Measurements from ENCODE around the gene CDR2.

DNA sequence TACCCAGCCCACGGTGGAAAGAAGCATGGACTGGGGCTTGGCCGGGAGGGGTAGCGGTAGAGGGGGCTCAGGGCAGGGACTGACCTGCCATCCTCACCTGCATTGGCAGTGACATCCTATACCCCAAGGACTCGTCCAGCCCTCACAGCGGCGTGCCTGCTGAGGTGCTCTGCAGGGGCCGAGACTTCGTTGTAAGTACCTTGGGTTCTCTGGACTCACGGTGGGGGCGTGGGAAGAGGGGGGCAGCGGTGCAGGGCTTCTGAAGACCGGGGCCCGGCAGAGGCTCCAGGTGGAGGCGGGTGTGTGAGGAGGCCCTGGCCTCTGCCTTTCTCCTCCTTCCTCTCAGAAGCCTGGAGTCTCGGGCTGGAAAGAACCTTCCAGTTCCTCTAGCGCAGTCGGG, 51.7 kb downstream of the CDR2 start:
- TF ChIP-seq BHLHE40 (IDR thresholded peaks at IDR 0.05; ENCODE audit: borderline replicate concordance) (no peak), SP1 (IDR thresholded peaks at IDR 0.05) (no peak), LEF1 (IDR thresholded peaks at IDR 0.05; ENCODE audit: borderline replicate concordance) (no peak), PKNOX1 (IDR thresholded peaks at IDR 0.05) (no peak), FOXM1 (IDR thresholded peaks at IDR 0.05; ENCODE audit: borderline replicate concordance) (no peak), TARDBP (IDR thresholded peaks at IDR 0.05) (no peak), FOXK2 (IDR thresholded peaks at IDR 0.05) (no peak), ELF4 (IDR thresholded peaks at IDR 0.05) (no peak), NFRKB (IDR thresholded peaks at IDR 0.05) (no peak), FOXA1 (IDR thresholded peaks at IDR 0.05) (no peak), HDGF (IDR thresholded peaks at IDR 0.05; ENCODE audit: borderline replicate concordance) (no peak)
